HEK293 (cell line): ENCODE results near the gene PTPRK.

Source experiments
- CTCF ChIA-PET: fragments of 350-600 bp; formaldehyde crosslinking; extraction: SDS; loops from one replicate; lab custom pipeline; 2021; ENCODE audit warnings: antibody characterized with exemption; lab: Yijun Ruan, JAX
- POLR2A ChIA-PET: fragments of 300-600 bp; formaldehyde crosslinking; extraction: SDS; loops from one replicate; lab custom pipeline; 2020; ENCODE audit warnings: antibody characterized with exemption, inconsistent platforms; lab: Yijun Ruan, JAX
- H3K27ac ChIP-seq: fragments of 200-500 bp; sonication (Bioruptor generic); 2 replicates; pipeline ENCODE4 v1.5.1; 2014; ENCODE audit warnings: low read depth, low read length, control low read depth, inconsistent platforms; ENCODE audit errors: extremely low read depth
- H3K36me3 ChIP-seq, 2 experiments: fragments of 200-500 bp in 1 of 2; sonication (Bioruptor generic) in 1 of 2; 1 replicate in 1 of 2; 2 replicates in 1 of 2; pipeline ENCODE4 v1.5.1; 2014 to 2017; ENCODE audit warnings: inconsistent platforms in 2 of 2, low read length in 2 of 2; ENCODE audit not compliant: control insufficient read depth in 2 of 2, insufficient read depth in 1 of 2
- H3K4me1 ChIP-seq: fragments of 200-500 bp; sonication (Bioruptor generic); 2 replicates; pipeline ENCODE4 v1.5.1; 2014; ENCODE audit warnings: mild to moderate bottlenecking, low read length, inconsistent platforms; ENCODE audit not compliant: control insufficient read depth, insufficient read depth
- H3K4me3 ChIP-seq: 2 replicates; pipeline ENCODE4 v1.5.1; 2011; ENCODE audit warnings: low read depth, mild to moderate bottlenecking, control low read depth, low read length, moderate library complexity
- H3K9me3 ChIP-seq: fragments of 200-500 bp; sonication (Bioruptor generic); 2 replicates; pipeline ENCODE4 v1.5.1; 2014; ENCODE audit warnings: low read depth, low read length, inconsistent platforms; ENCODE audit not compliant: control insufficient read depth, insufficient read depth
- FEZF1 ChIP-seq: fragments of 450-650 bp; formaldehyde crosslinking; IDR thresholded peaks from 2 replicates; pipeline ENCODE4 v1.5.1; 2016; ENCODE audit warnings: missing biosample characterization, missing genetic modification characterization
- HOXA7 ChIP-seq: sonication (generic); formaldehyde crosslinking; IDR thresholded peaks from 2 replicates; pipeline ENCODE4 v1.8.1; 2022; ENCODE audit warnings: missing genetic modification reagents, borderline replicate concordance
- KLF10 ChIP-seq: fragments of 450-650 bp; IDR thresholded peaks from 2 replicates; pipeline ENCODE4 v1.5.1; 2018; ENCODE audit warnings: missing biosample characterization, mild to moderate bottlenecking, missing genetic modification characterization
- MZF1 ChIP-seq: fragments of 450-650 bp; formaldehyde crosslinking; IDR thresholded peaks from 2 replicates; pipeline ENCODE4 v1.5.1; 2017; ENCODE audit warnings: missing biosample characterization, missing genetic modification characterization, borderline replicate concordance
- PRDM1 ChIP-seq: fragments of 450-650 bp; formaldehyde crosslinking; IDR thresholded peaks from 2 replicates; pipeline ENCODE4; 2016; ENCODE audit warnings: missing biosample characterization, missing genetic modification characterization
- PRDM6 ChIP-seq: fragments of 450-650 bp; formaldehyde crosslinking; IDR thresholded peaks from 2 replicates; pipeline ENCODE4 v1.5.1; 2017; ENCODE audit warnings: missing biosample characterization, missing genetic modification characterization
- ZBTB6 ChIP-seq: fragments of 450-650 bp; formaldehyde crosslinking; IDR thresholded peaks from 2 replicates; pipeline ENCODE4 v1.5.1; 2017; ENCODE audit warnings: missing biosample characterization, missing genetic modification characterization
- ZNF274 ChIP-seq, 2 experiments: fragments of 200-500 bp in 1 of 2; fragments of 450-650 bp in 1 of 2; sonication (Bioruptor generic) in 1 of 2; formaldehyde crosslinking in 1 of 2; IDR thresholded peaks; 2 replicates each; pipeline versions ENCODE4 v1.5.1 to v1.6.1; 2014 to 2016; ENCODE audit warnings: borderline replicate concordance in 1 of 2, inconsistent platforms in 1 of 2, low read length in 1 of 2, missing biosample characterization in 1 of 2, missing genetic modification characterization in 1 of 2
- ZNF341 ChIP-seq: fragments of 450-650 bp; formaldehyde crosslinking; IDR thresholded peaks from 2 replicates; pipeline ENCODE4; 2016; ENCODE audit warnings: low read depth, missing biosample characterization, missing genetic modification characterization
- ZNF350 ChIP-seq: fragments of 450-650 bp; formaldehyde crosslinking; IDR thresholded peaks from 2 replicates; pipeline ENCODE4 v1.5.0; 2017; ENCODE audit warnings: missing biosample characterization, mild to moderate bottlenecking, missing genetic modification characterization
- ZNF514 ChIP-seq: fragments of 450-650 bp; formaldehyde crosslinking; IDR thresholded peaks from 2 replicates; pipeline ENCODE4 v1.5.1; 2016; ENCODE audit warnings: missing biosample characterization, missing genetic modification characterization
- ZNF555 ChIP-seq: fragments of 450-650 bp; formaldehyde crosslinking; conservative IDR thresholded peaks from 2 replicates; pipeline ENCODE4 v1.5.1; 2017; ENCODE audit warnings: missing biosample characterization, mild to moderate bottlenecking, missing genetic modification characterization, inconsistent platforms
- ZNF629 ChIP-seq: fragments of 450-650 bp; formaldehyde crosslinking; IDR thresholded peaks from 2 replicates; pipeline ENCODE4 v1.5.1; 2017; ENCODE audit warnings: missing biosample characterization, missing genetic modification characterization
- TF ChIP-seq, protein P1 (sequence below): fragments of 450-650 bp; formaldehyde crosslinking; optimal IDR thresholded peaks from 2 replicates; pipeline ENCODE3; 2016; ENCODE audit warnings: missing biosample characterization, mild to moderate bottlenecking, missing genetic modification characterization

Gene PTPRK

DNA sequence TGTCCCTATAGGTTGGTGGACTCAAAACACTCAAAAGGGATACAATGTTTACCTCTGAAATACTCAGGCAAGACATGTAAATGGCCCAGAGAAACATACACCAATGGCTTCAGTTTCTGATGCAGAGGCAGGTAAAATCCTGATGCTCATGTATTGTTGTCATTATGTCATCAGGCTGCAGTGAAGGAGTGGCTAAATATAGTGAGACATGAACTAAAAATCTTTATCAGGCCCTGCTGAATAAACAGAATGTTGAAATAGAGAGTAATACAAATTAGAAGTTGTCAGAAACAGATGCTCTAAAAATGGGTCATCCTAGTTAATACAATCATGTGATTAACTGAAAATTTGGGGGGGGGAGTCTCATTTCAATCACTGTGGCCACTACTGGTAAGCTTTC, 20.4 kb downstream of the PTPRK start (continued):
- TF ChIP-seq ZBTB6: no peak
- peak; percentile 24; the same call in 1 of the 2 replicates for TF ChIP-seq ZNF629 (tag by site-specific recombination)
- TF ChIP-seq ZNF514 (tag by site-specific recombination): no peak
- no peak for TF ChIP-seq ZNF274 (IDR thresholded peaks at IDR 0.05; ENCODE audit: low read length)
- no peak for TF ChIP-seq ZNF274 (tag by site-specific recombination; IDR thresholded peaks at IDR 0.05; ENCODE audit: borderline replicate concordance)
- TF ChIP-seq ZNF555 (tag by site-specific recombination): no peak
- 0 out of 2 replicates have a peak, but pooled peaks have one; percentile 24 for TF ChIP-seq FEZF1

DNA sequence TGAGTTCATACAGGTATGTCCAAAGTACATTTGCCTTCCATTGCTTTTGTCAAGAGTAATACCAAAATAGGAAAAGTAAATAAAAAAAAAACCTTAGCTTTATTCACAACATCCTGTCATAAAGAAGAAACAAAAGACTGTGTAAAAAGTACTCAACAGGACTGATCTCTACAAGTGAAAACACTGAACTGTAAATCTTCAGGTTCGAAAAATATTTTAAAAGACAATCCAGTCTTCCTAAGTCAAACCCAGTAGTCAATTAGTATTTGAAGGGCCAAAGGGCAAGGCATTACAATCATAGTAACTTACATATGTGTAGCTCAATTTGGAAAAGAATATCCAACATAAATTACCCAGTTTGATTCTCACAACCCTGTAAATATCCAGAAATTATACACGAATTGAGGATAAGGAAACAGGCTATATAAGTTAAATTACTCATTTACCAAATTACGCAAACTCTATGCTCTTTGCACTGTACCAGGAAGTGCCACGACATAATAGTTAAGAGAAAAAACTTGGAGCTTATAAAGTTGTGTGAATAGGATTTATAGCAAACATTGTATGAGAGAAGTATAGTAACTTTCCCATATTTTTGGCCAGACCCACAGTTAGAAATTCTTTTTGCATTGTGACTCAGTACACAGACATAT, 21.2 kb downstream of the PTPRK start:
- POLR2A ChIA-PET: no interaction called here
- TF ChIP-seq PRDM1 (tag by site-specific recombination) (no peak), KLF10 (tag by site-specific recombination) (no peak)
- no peaks in the 10 kb centered on the region for H3K9me3 ChIP-seq
- no peak overlapping the region for H3K27ac ChIP-seq
- no peaks in the 10 kb centered on the region for H3K36me3 ChIP-seq
- no peak overlapping the region for H3K4me3 ChIP-seq
- peaks cover 28% of the 10 kb centered on the region for H3K4me1 ChIP-seq
- CTCF ChIA-PET: interaction anchor here (0.7 to 0.9 kb wide), 3 partner anchors 12 to 983 kb away, joined by 4 to 6 read pairs (median 5); no protein-coding TSS in a partner anchor

- H3K9me3 ChIP-seq: no peaks in the 10 kb centered on the region
- H3K36me3 ChIP-seq: no peaks in the 10 kb centered on the region
- POLR2A ChIA-PET: interaction anchor here (1.2 kb wide), 1 partner anchor 10 kb away, joined by 3 read pairs; no protein-coding TSS in a partner anchor
- CTCF ChIA-PET: interaction anchor here (0.7 kb wide), 1 partner anchor 11 kb away, joined by 4 read pairs; no protein-coding TSS in a partner anchor
- H3K4me3 ChIP-seq: no peak overlapping the region
- peaks cover 33% of the 10 kb centered on the region for H3K4me1 ChIP-seq
- H3K27ac ChIP-seq: no peak overlapping the region
- TF ChIP-seq, protein P1, sequence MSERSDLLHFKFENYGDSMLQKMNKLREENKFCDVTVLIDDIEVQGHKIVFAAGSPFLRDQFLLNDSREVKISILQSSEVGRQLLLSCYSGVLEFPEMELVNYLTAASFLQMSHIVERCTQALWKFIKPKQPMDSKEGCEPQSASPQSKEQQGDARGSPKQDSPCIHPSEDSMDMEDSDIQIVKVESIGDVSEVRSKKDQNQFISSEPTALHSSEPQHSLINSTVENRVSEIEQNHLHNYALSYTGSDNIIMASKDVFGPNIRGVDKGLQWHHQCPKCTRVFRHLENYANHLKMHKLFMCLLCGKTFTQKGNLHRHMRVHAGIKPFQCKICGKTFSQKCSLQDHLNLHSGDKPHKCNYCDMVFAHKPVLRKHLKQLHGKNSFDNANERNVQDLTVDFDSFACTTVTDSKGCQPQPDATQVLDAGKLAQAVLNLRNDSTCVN (tag by site-specific recombination): no peak
- TF ChIP-seq PRDM6 (tag by site-specific recombination) (no peak), ZNF341 (tag by site-specific recombination) (peak; percentile 37; the same call in 1 of the 2 replicates), MZF1 (no peak), HOXA7 (CRISPR knock-in tag) (no peak)
Observed at GRCh38 chr6:128498234-128498633, 22.2 kb downstream of the PTPRK start.

DNA sequence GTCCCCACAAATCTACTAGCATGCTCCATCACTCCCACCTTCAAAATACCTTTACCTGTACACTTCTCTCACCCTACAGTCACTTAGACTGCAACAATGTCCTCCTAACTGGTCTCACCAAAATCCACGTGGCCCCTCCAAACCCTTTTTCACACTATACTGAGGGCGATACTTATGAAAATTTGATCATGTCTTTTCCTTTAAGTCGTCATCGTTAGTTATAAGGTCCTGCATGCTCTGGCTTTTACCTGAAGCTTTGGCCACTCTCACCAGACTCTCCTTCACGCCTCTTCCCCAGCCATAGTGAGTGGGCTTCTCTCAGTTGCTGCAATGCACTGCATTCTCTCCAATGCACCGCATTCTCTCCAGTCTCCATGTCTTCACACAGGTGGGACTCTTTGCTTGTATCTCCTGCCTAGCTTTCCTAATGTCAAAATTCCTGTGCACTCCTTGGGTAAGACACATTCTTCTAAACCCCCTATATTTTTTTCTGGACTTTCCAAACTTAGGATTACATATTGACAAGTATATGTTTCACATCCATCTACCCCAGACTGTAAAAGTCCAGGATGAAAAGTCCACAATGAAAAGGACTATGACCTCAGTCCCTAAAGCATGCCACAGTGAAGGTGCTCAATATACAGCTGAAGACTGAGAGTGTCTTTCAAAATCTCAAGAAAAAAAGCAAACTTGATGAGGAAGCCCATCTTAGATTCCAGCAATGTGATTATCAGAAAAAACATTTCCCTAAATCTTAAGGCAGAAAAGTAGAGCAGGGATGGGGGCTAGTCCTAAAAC, 24.7 kb downstream of the PTPRK start:
- CTCF ChIA-PET: no interaction called here
- POLR2A ChIA-PET: no interaction called here
- peak; percentile 55 for TF ChIP-seq PRDM1 (tag by site-specific recombination)
- TF ChIP-seq ZNF350 (tag by site-specific recombination): no peak
- H3K27ac ChIP-seq: no peak overlapping the region
- no peaks in the 10 kb centered on the region for H3K9me3 ChIP-seq
- H3K4me1 ChIP-seq: peaks cover 44% of the 10 kb centered on the region
- H3K4me3 ChIP-seq: no peak overlapping the region
- H3K36me3 ChIP-seq: no peaks in the 10 kb centered on the region
